GM21825 (cell line): Measurements from ENCODE around the gene FAM153A.
"Not testable (repeated sequence)": the region's sequence is repeated elsewhere in the genome, so short reads cannot be mapped to it uniquely, and the experiment has no call there.

Source experiments
- ATAC-seq: cut with Tn5 transposase; IDR thresholded peaks from one replicate; pipeline ENCODE4 v1.9.1; 2021; ENCODE audit warnings: mild to moderate bottlenecking, moderate library complexity; ENCODE audit not compliant: unreplicated experiment

Gene FAM153A

DNA sequence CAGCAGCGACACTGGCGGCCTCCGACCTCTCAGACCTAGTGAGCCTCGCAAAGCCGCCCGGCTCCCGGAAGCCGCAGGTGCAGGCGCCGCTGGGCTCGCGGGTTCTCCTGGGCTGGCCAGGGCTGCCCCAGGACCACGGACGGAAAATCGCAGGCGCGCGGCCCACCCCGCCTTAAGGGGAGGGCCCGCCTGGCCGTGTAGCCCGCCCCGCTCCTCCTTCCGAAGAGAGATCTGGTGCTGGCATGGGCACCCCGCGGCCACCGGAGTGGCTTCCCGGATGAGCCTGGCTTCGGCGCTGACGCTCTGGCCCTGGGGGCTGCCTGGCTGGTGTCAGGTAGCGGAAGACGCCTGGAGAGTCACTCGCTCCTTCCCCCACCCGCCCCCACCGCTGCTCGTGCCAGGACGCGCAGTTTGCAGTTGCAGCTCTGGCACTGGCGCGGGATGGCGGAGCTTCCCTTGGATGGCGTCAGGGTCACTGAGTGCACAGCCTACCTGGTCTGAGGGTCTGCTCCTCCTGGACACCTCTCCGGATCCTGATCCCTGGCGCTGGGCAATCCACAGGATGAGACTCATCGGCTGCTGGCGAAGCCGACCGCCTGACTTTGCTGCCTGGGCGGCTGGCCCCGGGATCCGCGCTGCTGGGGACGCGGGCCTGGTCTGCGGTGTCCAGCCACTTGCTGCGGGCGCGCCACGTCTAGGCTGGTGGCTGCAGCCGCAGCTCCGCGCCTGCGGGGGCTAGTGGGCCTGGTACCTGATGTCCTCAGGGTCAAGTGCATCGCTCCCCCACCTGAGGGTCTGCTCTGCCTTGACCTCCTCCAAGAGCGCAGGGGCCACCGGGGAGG, at the start of gene FAM153A:
TSS of gene FAM153A (minus strand) at position 108 of the 842 bp plus-strand sequence.
- ATAC-seq = not testable (repeated sequence)

DNA sequence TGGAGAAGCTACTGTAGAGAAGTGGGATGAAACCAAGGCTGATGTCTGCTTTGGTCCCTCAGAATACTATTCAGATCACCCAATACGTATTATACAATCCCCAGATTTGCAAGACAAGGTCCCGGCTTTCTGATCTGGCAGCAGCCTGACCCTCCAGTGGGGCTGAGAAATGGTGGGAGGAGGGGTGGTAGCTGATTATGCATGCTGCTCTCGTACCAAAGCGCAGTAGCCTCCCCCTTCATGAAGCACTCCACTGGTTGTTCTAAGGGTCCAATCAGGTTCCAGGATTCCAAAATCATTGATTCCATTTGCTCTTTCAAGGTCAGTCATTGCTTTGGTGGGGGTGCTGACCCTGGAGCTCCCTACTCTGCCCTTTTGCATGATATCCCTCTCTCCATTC, 49.6 kb upstream of the FAM153A start:
- ATAC-seq = not testable (repeated sequence)

DNA sequence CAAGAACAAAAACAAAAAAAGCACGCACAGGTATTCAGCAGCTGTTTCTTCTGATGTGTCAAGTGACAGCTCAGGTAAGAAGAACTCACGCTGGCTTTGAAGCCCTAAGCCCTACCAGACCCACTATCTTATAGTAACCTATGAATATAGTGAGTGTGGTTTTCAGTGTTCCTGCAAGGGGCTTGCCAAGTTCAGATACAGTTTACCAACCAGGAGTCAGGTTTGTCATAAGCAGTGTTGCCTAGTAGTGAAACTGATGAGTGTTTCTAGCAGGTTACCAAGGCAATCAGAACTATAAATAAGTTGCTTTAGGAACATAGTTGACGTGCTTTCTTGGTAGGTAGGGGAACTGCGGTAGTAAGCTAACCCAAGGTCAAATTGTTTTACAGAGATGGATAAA, 43.4 kb upstream of the FAM153A start:
- ATAC-seq = not testable (repeated sequence)

DNA sequence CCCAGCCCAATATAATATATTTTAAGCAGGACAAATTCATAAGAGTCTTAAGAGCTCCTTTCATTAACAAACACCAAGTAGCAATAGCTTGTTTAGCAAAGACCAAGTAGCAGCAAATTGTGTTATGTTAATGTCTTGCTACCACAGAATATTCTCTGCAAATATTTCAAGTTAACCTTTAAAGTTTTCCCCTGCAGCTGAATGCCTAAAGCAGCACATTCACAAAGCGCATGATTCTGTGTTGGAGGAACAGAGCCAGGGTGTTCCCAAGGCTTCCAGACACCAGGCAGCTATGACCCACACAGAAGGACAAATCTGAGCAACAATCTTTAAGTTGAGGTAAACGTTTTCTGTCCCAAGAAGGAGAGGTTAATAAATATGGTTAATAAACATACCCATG, 42.1 kb upstream of the FAM153A start:
- not testable (repeated sequence) for ATAC-seq

DNA sequence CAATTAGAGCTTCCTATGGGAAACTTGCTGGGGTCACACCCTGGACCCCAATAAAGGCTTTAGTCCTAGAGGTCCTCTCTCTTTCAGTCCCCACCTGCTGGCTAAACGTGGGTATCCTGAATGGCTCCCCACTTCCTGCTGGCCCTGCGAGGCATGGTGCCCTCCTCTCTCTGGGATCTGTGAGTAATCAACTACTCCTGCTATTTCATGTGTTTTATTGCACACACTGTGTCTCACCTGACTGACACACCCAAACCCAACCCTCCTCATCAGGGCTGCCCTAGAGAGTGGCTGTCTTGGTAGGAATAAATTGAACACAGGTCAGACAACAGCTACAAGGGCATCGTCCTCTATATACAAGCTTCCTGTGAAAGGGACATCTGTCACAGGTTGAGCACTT, 39.8 kb upstream of the FAM153A start:
- not testable (repeated sequence) for ATAC-seq

DNA sequence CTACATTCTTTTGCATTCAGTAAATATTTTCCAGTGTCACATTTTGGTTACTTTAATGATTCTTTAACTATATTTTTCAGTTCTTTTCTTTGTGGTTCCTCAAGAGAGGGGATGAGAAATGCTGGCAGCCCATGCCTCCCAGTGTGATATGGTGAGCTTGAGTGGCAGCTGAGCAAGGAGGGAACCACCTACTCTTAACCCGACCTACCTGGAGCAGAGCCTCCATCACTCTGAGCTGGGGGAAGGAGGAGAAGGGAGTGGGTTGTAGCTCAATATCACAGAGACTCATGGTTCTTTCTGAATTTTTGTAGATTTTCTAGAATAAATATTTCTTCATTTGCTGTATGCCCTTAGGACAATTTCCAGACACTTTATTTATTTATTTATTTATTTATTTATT, 37.0 kb upstream of the FAM153A start:
- not testable (repeated sequence) for ATAC-seq

DNA sequence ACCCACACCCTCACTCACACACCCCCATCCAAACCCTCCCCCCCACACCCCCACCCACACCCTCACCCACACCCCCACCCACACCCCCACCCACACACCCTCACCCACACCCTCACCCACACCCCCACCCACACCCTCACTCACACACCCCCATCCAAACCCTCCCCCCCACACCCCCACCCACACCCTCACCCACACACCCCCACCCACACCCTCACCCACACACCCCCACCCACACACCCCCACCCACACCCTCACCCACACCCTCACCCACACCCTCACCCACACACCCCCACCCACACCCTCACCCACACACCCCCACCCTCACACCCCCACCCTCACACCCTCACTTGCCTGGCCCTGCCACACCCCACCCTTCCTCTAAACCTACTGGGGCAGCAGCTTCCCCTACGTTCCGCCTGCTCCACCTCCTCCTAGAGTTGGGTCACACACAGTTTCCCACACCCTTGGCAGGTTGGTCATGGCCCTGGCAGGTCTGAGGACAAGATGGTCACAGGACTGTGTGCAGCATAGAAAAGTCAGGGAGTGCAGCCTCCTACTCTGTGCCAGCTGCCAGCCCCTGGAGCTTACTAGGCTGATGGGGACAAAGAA, 30.2 kb upstream of the FAM153A start:
- ATAC-seq = not testable (repeated sequence)

DNA sequence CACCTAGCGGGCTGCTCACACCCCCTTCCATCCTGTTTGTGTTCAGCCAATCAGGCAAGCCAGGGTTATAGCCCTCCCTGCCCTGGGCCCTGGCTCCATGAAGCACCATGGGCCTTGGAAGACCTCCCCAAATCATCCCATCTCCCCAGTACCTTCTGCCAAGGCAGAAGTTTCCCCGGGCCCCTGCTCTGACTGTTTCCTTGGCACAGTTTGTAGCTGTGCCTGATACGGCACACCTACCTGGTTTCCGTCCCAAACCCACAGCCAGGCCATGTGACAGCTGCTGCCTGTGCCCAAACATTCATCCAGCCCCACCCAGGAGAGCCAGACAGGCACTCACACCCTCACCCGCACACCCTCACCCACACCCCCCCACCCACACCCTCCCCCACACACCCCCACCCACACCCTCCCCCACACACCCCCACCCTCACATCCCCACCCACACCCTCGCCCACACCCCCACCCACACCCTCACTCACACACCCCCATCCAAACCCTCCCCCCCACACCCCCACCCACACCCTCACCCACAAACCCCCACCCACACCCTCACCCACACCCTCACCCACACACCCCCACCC, 29.6 kb upstream of the FAM153A start:
- ATAC-seq = not testable (repeated sequence)

DNA sequence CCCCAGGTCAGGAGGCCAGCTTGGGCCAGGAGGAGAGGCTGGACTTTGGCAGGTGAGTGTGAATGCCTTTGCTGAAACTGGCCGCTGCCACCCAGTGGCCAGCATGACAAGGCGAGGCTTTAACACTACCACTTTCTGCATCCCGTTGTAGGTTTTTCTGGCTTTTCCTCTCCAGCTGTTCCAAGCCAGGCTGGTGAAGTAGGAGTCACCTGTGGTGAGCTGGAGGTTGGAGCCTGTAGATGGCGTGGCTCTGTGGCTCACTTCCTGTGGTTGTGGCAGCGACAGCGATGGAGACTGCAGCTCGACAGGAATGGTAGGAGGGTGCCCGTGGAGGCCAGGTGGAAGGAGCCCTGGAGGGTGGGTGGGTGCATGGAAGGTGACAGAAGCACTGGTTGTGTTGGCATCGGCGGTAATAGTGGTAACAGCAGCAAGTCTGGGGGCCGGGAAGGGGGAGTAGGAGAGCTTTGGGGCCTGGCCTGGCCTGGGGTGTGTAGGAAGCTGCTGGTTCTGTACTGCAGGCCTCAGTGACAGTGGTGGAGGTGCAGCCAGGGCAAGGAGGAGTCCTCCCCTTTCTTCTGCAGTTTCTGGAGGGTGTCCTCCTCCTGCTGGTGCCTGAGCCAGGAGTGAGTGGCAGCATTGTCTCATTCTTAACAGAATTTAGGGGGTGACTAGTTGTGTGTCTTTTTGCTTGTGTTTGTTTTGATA, 26.7 kb upstream of the FAM153A start:
- ATAC-seq = not testable (repeated sequence)

DNA sequence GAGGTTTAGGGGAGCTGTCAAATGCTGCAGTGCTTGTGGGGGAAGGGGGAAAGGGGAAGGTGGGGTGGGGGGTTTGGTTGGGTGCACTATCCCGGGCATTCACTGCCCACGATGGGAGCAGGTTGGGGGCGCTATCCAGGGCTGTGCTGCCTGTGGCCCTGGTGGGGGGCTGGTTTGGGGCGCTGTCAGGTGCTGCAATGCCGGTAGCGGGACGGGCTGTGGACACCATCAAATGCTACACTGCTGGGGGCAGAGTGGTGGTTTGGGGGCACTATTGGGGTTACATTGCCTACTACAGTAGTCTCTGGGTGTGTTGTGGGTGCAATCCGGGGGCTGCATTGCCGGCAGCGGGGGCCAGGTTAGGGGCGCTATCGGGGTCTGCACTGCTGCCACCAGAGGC, 25.7 kb upstream of the FAM153A start:
- ATAC-seq = not testable (repeated sequence)

DNA sequence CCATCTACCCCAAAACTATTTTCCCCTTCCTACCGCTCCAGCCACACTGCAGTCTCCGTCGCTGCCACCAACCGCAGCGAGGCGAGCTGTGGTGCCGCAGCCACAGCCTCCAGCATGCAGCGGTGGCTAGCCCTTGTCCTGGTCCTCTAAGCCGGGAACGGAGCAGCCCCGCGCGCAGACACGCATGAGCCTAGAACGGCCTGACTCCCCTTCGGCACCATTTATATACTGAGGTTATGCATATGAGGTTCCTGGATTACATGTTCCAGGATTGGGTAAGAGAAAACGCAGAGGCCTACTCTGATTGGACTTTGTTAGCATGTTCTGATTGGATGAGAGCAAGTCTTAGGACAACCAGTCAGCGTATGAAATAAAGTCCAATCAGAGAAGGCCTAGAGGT, 24.6 kb upstream of the FAM153A start:
- not testable (repeated sequence) for ATAC-seq

DNA sequence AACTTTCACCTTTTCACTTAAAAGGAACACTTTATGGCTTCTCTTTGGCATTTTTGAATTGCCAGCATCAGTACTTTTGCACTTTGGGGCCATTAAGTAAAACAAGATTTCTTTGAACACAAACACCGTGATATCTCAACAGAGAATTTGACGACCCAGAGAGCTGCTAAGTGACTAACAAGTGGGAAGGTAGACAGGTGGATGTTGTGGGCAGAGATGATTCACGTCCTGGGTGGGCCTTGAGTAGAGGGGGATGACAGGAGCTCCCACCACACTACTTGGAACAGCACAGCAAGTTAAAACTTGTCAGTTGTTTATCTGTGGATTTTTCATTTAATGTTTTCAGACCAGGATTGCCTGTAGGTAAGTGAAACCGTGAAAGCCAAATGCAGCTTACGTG, 18.7 kb upstream of the FAM153A start:
- ATAC-seq = not testable (repeated sequence)

DNA sequence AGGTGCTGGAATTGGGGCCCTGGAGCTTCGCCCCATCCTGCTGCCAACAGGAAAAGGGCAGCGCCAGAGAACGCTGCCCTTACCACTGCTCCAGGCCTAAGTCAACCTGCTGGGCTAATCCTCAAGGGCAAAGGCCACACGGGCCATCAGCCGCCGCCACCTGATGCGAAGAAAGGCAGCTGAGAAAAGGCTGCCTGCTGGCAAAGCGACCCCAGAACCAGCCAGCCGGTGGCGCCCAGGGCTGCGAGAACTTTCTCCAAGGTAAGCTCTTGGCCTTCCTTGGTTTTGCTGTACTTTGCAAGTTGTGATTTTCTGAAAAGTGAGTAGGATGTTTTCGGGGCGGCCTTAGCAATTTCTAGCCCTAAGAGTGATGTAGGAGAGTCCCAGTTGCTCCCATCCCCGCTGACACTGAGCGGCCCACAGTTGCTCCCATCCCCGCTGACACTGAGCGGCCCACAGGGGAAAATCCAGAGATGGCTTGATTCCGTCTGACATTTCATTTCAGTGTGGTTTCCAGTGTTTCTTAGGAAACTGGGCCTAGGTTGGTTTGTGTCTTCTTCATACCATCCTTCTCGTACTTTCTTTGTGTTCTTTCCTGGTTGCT, 15.6 kb upstream of the FAM153A start:
- not testable (repeated sequence) for ATAC-seq

DNA sequence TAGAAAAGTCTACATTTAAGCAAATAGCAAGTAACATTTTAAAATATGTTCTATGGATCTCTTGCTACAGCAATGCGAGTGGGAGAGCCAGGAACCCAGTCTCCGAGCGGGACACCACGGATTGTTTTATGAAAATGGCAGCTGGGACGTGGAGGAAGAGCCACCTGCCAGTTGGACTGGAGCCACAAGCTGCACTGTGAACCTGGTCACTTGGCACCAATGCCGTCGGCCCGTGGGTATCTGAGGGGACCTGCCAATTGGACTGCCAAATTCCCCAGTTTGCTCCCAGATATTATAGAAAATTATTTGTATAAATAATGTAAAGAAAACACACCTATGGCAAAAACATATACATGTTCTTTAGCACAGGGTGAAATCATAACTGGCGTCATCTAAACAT, 10.6 kb upstream of the FAM153A start:
- ATAC-seq = not testable (repeated sequence)

DNA sequence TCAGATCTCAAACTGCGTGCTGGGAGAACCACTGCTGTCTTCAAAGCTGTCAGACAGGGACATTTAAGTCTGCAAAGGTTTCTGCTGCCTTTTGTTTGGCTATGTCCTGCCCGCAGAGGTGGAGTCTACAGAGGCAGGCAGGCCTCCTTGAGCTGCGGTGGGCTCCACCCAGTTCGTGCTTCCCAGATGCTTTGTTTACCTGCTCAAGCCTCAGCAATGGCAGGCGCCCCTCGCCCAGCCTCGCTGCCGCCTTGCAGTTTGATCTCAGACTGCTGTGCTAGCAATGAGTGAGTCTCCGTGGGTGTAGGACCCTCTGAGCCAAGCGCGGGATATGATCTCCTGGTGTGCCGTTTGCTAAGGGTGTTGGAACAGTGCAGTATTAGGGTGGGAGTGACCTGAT, 8.9 kb upstream of the FAM153A start:
- not testable (repeated sequence) for ATAC-seq

DNA sequence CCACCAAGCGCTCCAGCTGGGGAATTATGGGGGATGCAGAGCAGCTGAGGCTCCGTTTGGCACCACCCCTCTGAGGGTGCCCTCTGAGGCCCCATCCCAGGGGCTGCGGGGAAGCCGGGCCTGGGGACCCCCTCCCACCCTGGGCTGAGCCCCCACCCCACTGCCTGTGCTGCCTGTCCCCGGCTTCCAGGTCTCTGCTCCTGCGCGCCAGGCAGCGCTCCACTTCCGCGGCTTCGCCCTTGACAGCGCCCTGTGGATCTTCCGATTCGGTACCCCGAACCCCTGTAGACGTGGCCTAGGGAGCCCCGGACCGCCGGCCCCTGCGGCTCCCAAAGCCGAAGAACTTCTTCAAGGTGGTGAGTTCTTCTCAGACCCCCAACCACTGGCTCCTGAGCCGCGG, 530 bp downstream of the FAM153A start:
- ATAC-seq = not testable (repeated sequence)

DNA sequence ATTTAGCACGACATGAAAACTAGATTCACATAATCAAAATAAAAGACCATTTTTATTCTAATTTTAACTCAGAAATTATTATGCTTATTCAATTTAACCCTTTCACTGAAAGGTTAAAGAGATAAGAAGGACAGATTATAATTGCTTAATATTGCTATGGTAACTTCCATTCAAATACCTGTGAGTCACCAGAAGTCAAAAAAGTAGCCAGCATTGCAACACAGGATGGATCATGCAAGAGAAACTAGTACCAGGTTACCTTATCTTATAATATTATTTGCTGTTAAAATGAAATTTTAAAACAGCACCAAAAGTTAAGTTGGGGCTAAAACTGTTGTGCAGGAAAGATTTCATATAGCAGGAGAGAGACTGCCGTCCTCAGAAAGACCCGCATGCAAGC, 11.5 kb downstream of the FAM153A start:
- ATAC-seq = not testable (repeated sequence)

DNA sequence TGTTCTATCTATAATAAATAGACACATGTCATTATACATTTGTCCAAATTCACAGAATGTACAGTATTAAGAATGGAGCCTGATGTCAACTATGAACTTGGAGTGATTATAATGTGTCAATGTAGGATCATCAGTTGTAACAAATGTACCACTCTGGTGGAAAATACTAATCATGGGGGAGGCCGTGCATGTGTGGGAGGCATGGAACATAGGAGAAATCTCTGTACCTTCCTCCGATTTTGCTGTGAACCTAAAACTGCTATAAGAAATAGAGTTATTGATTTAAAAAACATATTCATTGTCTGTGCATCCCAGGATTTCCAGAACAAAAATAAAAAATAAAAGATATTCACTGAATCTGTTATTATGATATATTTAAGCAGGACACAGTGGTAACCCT, 12.1 kb downstream of the FAM153A start:
- not testable (repeated sequence) for ATAC-seq

DNA sequence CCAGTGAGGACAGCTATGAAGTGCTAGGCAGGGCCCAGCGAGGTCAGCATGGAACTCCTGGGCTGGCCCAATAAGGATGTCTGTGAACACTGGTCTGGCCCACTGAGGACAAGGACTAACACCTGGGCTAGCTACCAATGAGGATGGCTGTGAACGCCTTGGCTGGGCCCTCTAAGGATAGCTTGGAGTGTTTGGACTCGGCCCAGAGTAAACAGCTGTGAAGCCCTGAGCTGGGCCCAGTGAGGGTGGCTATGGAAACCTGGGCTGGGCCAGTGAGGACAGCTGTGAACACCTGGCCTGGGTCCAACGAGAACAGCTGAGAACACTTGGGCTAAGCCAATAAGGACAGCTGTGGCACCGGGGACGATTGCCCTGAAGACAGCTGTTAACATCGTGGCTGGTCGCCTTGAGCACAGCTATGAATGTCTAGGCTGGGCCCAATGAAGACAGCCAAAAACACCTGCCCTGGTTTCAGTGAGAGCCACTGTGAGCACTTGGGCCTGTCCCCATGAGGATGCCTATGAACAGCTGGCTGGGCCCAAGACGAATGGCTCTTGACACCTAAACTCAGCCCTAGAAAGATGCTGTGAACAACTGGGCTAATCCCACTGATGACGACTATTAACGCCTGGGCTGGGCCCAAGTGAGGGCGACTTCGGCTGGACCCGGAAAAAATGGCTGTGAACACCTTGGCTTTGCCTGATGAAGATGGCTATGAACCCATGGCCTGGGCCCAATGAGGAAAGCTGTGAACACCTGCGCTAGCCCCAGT, 18.8 kb downstream of the FAM153A start:
- not testable (repeated sequence) for ATAC-seq

DNA sequence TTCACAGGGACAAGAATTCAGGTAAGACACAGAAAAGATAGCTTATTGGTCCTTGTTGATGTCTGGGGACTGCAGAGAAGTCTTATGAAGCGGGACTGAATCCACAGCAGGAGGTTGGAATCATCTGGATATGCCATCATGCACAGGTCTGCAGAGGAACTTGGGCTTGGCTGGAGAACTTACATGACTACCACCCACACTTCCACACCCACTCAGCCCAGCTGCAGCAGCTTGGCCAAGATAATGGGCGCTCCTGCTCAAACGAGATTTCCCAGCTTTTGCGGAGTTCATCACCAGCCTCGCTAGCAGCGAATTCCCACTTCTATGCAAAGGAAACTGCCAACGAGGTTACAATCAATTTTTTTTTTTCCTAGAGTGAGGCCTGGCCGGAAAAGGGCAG, 21.7 kb downstream of the FAM153A start:
- ATAC-seq = not testable (repeated sequence)
